ENCODE results near the gene TACSTD2. TPM values are rescaled to one million over a fixed set of nuclear protein-coding genes. Genes with fewer than 3 reads are reported as not detected.
"Not testable (repeated sequence)": the region's sequence is repeated elsewhere in the genome, so short reads cannot be mapped to it uniquely, and the experiment has no call there.

Gene TACSTD2, protein sequence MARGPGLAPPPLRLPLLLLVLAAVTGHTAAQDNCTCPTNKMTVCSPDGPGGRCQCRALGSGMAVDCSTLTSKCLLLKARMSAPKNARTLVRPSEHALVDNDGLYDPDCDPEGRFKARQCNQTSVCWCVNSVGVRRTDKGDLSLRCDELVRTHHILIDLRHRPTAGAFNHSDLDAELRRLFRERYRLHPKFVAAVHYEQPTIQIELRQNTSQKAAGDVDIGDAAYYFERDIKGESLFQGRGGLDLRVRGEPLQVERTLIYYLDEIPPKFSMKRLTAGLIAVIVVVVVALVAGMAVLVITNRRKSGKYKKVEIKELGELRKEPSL
- total RNA-seq (2021; ENCODE audit: unreplicated experiment) (0.28 TPM), Bru-seq, nascent RNA (percentile 22 among the genes with signal in this experiment), BruChase-seq, experiment 1, labeled RNA remaining after a 2-hour chase (percentile 23 among the genes with signal in this experiment), BruChase-seq, experiment 2, labeled RNA remaining after a 6-hour chase (percentile 39 among the genes with signal in this experiment)
- polyA plus RNA-seq (2012; ENCODE audit: insufficient read length) = 0.22 TPM
- long read RNA-seq = 0 reads

GRCh38 chr1:58576727-58577653 lies at the start of gene TACSTD2:
Gene TACSTD2, minus strand, starts transcription at chr1:58577252. Its CDS starts 96 bp downstream, at chr1:58577156.
- Histone ChIP-seq H3K27me3 (ENCODE audit: control insufficient read depth, insufficient read depth, low read length) (peaks cover 46% of the 10 kb centered on the region), H3K9me3 (ENCODE audit: control insufficient read depth, insufficient read depth, low read depth, low read length) (no peaks in the 10 kb centered on the region), H3K4me1 (ENCODE audit: control insufficient read depth, insufficient read depth, low read length) (no peaks in the 10 kb centered on the region), H3K4me3 (ENCODE audit: low read depth in 2 of 2, low read length in 2 of 2) (peak within 1 kb of the TSS; percentile 17 to 45), H3K27ac (ENCODE audit: low read length) (no peak within 1 kb of the TSS), H3K36me3 (ENCODE audit: control insufficient read depth, insufficient read depth, low read length) (no peaks in the 10 kb centered on the region)
- no TSS peak for BruUV-seq (replicated peaks)
- no peak for DNase-seq (ENCODE audit: low read depth, low spot score)
- ATAC-seq = peak; percentile 47
- in situ Hi-C loops (cut with HindIII; ENCODE audit: low pct_unique_long_range_greater_than_20kb, low sequenced_read_pairs) = no loop called here
- ChIA-PET CTCF (no interaction called here), POLR2A (no interaction called here)
- TF ChIP-seq TCF7L2 (IDR thresholded peaks at IDR 0.05; ENCODE audit: low read depth, low read length) (no peak), SIN3A (IDR thresholded peaks at IDR 0.05; ENCODE audit: borderline replicate concordance, insufficient read depth, low read depth, low read length) (no peak), POLR2AphosphoS5 (IDR thresholded peaks at IDR 0.05; ENCODE audit: low read depth, low read length) (no peak)
- TF ChIP-seq, protein P1, sequence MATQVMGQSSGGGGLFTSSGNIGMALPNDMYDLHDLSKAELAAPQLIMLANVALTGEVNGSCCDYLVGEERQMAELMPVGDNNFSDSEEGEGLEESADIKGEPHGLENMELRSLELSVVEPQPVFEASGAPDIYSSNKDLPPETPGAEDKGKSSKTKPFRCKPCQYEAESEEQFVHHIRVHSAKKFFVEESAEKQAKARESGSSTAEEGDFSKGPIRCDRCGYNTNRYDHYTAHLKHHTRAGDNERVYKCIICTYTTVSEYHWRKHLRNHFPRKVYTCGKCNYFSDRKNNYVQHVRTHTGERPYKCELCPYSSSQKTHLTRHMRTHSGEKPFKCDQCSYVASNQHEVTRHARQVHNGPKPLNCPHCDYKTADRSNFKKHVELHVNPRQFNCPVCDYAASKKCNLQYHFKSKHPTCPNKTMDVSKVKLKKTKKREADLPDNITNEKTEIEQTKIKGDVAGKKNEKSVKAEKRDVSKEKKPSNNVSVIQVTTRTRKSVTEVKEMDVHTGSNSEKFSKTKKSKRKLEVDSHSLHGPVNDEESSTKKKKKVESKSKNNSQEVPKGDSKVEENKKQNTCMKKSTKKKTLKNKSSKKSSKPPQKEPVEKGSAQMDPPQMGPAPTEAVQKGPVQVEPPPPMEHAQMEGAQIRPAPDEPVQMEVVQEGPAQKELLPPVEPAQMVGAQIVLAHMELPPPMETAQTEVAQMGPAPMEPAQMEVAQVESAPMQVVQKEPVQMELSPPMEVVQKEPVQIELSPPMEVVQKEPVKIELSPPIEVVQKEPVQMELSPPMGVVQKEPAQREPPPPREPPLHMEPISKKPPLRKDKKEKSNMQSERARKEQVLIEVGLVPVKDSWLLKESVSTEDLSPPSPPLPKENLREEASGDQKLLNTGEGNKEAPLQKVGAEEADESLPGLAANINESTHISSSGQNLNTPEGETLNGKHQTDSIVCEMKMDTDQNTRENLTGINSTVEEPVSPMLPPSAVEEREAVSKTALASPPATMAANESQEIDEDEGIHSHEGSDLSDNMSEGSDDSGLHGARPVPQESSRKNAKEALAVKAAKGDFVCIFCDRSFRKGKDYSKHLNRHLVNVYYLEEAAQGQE (IDR thresholded peaks at IDR 0.05; ENCODE audit: insufficient read depth in 1 of 2, low read depth in 2 of 2, low read length in 1 of 2) = no peak
- TF ChIP-seq, protein P2, sequence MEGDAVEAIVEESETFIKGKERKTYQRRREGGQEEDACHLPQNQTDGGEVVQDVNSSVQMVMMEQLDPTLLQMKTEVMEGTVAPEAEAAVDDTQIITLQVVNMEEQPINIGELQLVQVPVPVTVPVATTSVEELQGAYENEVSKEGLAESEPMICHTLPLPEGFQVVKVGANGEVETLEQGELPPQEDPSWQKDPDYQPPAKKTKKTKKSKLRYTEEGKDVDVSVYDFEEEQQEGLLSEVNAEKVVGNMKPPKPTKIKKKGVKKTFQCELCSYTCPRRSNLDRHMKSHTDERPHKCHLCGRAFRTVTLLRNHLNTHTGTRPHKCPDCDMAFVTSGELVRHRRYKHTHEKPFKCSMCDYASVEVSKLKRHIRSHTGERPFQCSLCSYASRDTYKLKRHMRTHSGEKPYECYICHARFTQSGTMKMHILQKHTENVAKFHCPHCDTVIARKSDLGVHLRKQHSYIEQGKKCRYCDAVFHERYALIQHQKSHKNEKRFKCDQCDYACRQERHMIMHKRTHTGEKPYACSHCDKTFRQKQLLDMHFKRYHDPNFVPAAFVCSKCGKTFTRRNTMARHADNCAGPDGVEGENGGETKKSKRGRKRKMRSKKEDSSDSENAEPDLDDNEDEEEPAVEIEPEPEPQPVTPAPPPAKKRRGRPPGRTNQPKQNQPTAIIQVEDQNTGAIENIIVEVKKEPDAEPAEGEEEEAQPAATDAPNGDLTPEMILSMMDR (IDR thresholded peaks at IDR 0.05) = no peak; the same call in 1 of the 2 replicates
- intact Hi-C loops (cut with micrococcal nuclease; ENCODE audit: unreplicated experiment) = no loop called here

DNA sequence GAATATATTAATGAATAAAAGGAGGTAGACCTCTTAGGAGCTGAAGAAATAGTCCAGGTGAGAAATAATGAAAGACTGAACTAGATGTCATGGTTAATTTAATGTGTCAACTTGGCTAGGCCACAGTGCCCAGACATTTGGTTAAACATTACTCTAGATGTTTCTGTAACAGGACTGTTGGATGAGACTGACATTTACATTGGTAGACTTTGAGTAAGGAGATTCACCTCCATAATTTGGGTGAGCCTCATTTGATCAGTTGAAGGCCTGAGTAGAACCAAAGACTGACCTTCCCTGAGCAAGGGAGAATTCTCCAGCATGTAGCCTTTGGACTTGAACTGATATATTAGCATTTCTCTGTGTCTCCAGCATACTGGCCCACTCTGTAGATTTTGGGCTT lies 49.2 kb upstream of the TACSTD2 start:
- ATAC-seq (no peak), DNase-seq (ENCODE audit: low read depth, low spot score) (no peak)
- H3K4me1 ChIP-seq (ENCODE audit: control insufficient read depth, insufficient read depth, low read length) = no peaks in the 10 kb centered on the region
- H3K27ac ChIP-seq (ENCODE audit: low read length) = no peak overlapping the region
- in situ Hi-C loops (cut with HindIII; ENCODE audit: low pct_unique_long_range_greater_than_20kb, low sequenced_read_pairs) = no loop called here
- no peaks in the 10 kb centered on the region for H3K36me3 ChIP-seq (ENCODE audit: control insufficient read depth, insufficient read depth, low read length)
- intact Hi-C loops (cut with micrococcal nuclease; ENCODE audit: unreplicated experiment) = no loop called here
- no TSS peak for BruUV-seq (replicated peaks)
- H3K27me3 ChIP-seq (ENCODE audit: control insufficient read depth, insufficient read depth, low read length) = no peaks in the 10 kb centered on the region; the same call in 1 of the 2 replicates
- TF ChIP-seq, protein P1 (IDR thresholded peaks at IDR 0.05; ENCODE audit: insufficient read depth in 1 of 2, low read depth in 2 of 2, low read length in 1 of 2) = no peak
- TF ChIP-seq SIN3A (IDR thresholded peaks at IDR 0.05; ENCODE audit: borderline replicate concordance, insufficient read depth, low read depth, low read length) (no peak), TCF7L2 (IDR thresholded peaks at IDR 0.05; ENCODE audit: low read depth, low read length) (no peak), POLR2AphosphoS5 (IDR thresholded peaks at IDR 0.05; ENCODE audit: low read depth, low read length) (no peak)
- TF ChIP-seq, protein P2 (IDR thresholded peaks at IDR 0.05) = no peak
- H3K9me3 ChIP-seq (ENCODE audit: control insufficient read depth, insufficient read depth, low read depth, low read length) = no peaks in the 10 kb centered on the region
- no peak overlapping the region for H3K4me3 ChIP-seq (ENCODE audit: low read depth in 2 of 2, low read length in 2 of 2)
- CTCF ChIA-PET = no interaction called here
- POLR2A ChIA-PET = no interaction called here

- H3K4me3 ChIP-seq (ENCODE audit: low read depth in 2 of 2, low read length in 2 of 2); H3K36me3 ChIP-seq (ENCODE audit: control insufficient read depth, insufficient read depth, low read length); in situ Hi-C loops (cut with HindIII; ENCODE audit: low pct_unique_long_range_greater_than_20kb, low sequenced_read_pairs); H3K27me3 ChIP-seq (ENCODE audit: control insufficient read depth, insufficient read depth, low read length); H3K27ac ChIP-seq (ENCODE audit: low read length); H3K4me1 ChIP-seq (ENCODE audit: control insufficient read depth, insufficient read depth, low read length); DNase-seq (ENCODE audit: low read depth, low spot score); BruUV-seq (replicated peaks); ATAC-seq; H3K9me3 ChIP-seq (ENCODE audit: control insufficient read depth, insufficient read depth, low read depth, low read length); intact Hi-C loops (cut with micrococcal nuclease; ENCODE audit: unreplicated experiment); POLR2A ChIA-PET: not testable (repeated sequence)
- CTCF ChIA-PET = interaction anchor here (0.7 kb wide), 1 partner anchor 26 kb away, joined by 5 read pairs; no protein-coding TSS in a partner anchor
Measured at GRCh38 chr1:58623259-58623658, 46.2 kb upstream of the TACSTD2 start.

Measured in Panc1 (cell line).